Measurements from ENCODE around the gene EPX.
A peak's percentile ranks its signal among the peaks of the same experiment; 100 is the strongest.

EPX gene

GRCh38 chr17:58231641-58232040 is 39.1 kb downstream of the EPX start:
- DNase-seq: no peak

- DNase-seq: peak; percentile 70
Observed at GRCh38 chr17:58232707-58233156, 40.2 kb downstream of the EPX start.

DNA sequence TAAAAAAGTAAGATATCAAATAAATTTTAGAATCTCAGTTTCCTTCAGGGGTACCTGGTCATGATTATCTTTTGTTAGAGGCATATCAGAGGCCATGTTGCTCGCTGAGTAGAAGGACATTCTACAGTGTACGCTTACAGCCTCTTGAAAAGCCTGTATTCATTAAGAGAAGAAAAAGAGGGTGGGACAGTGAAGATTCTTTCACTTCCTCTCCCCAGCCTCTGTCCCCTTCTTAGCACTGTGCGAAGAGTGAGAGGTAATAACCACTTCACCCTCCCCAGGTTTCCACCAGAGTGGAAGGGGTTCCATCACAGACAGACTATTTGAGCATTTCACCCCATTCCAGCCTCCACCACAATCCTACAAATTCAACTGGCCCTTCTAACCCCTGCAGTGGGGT is 41.0 kb downstream of the EPX start:
- no peak for DNase-seq

DNA sequence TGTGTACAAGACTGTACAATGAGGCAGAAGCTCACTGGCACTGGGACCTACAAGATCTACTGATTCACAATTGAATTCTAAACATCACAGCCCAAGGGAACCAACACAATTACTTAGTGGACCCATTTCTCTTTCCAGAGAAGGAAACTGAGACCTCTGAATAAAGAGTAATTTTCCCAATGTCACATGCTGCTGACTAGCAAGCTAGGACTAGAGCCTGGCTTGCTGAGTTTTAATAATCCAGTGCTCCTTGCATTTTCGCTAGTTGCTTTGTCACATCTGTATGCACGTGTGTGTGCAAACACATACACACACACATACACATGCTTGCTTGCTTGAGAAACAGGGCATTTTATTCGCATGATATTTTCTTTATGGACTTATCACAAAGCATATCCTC is 42.0 kb downstream of the EPX start:
- DNase-seq: no peak

- no peak for DNase-seq
Observed at GRCh38 chr17:58235821-58236220, 43.3 kb downstream of the EPX start.

- no peak for DNase-seq
Observed at GRCh38 chr17:58236394-58236793, 43.9 kb downstream of the EPX start.

- no peak for DNase-seq
Observed at GRCh38 chr17:58238147-58238634, 45.7 kb downstream of the EPX start, which contains the start of gene LPO. TSS of gene LPO (plus strand) at chr17:58238584. CDS start at chr17:58242980, 4,396 bp downstream.

DNA sequence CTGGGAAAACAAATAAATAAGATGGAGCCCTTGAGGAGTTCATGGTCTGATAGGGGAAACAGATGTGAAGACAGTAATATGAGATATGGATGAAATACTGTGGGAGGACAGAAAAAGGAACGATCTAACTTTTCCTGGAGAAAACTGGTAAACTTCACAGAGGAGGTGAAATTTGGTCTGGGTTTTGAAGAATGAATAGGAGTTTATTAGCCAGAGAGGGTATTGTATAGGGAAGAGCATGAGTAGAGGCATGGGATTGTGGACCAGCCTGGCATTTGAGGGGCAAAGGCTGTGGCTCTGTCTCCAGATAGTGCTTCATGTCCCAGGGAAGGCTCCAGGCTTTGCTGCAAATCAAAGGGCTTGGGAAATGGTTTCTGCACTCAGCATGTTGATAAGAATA is 47.5 kb downstream of the EPX start:
- no peak for DNase-seq

- DNase-seq: no peak
Observed at GRCh38 chr17:58242171-58242784, 49.8 kb downstream of the EPX start.

- DNase-seq: no peak
Observed at GRCh38 chr17:58244963-58245362, 52.4 kb downstream of the EPX start.

DNA sequence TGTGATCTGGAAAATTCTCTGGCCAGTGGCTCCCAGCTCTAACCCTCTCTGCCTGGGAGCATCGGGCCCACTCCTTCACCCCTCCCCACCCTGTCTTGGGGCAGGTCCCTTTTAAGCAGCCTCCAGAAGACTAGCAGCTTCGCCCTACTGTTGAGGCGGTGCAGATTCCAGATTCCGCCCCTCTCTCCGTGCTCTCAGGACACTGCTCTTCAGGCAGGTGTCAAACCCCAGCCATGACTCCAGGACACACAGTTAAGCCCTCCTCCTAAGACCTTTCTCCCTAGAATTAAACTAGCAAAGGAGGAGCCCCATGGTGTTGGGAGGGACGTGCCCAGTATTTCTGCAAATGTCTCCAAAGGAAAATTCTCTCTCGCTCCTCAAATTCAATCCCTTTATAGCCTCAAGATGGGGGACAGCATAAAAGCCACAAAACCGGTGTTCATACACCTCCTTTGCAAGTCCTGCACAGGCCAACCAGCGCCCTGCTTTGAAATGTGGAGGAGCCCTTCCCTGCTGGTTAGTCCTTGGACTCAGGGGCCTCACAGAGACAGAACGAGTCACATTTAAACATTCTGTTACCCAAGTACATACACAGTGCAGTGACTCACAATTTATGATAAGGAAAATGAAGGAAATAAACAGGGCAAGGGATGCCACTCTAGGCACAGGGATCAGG is 53.0 kb downstream of the EPX start:
- no peak for DNase-seq

DNA sequence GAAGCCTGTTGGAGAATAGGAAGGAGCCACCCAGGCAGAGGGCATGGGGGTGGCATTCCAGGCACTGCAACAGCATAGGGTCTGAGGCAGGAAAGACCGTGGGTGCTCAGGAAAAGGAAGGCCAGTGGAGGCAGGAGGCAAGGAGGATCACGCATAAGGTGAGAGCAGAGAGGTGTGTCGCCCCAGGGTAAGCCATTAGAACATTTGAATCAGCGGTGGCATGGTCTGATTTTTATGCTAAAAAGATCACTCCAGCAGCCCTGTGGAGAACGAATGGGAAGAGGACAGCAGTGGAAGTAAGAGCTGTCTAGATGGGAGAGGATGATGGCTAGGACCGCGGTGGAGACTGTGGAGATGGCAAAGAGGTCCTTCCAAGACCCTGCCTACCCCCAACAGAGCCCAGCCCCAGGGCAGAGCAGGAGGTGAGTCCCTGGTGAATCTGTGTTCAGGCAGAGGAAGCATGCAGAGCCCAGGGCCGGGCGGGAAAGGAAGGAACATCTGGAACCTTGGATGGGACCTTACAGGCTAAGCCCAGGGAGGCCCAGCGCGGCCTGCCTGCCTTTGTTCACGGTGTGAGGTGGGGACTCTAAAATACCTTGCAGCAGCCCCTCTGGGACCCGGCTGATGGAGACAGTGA is 53.7 kb downstream of the EPX start:
- DNase-seq: no peak

DNA sequence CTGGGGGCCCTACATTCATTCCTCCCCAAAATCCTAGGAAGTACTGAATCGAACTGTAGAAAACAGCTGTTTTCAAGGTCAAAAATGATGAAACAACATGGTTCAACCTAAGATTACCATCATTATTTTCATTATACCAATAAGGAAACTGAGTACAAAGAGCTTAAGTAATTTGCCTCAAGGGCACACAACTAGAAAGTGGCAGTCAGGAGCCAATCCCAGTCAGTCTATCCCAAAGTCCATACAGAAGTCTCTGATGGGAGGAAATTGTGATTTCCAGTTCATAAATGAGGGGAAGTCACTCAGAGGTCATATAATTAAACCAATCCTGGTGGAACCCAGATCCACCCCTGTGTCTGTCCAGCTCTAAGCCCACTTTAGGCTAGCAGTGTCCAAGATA is 54.3 kb downstream of the EPX start:
- DNase-seq: no peak

DNA sequence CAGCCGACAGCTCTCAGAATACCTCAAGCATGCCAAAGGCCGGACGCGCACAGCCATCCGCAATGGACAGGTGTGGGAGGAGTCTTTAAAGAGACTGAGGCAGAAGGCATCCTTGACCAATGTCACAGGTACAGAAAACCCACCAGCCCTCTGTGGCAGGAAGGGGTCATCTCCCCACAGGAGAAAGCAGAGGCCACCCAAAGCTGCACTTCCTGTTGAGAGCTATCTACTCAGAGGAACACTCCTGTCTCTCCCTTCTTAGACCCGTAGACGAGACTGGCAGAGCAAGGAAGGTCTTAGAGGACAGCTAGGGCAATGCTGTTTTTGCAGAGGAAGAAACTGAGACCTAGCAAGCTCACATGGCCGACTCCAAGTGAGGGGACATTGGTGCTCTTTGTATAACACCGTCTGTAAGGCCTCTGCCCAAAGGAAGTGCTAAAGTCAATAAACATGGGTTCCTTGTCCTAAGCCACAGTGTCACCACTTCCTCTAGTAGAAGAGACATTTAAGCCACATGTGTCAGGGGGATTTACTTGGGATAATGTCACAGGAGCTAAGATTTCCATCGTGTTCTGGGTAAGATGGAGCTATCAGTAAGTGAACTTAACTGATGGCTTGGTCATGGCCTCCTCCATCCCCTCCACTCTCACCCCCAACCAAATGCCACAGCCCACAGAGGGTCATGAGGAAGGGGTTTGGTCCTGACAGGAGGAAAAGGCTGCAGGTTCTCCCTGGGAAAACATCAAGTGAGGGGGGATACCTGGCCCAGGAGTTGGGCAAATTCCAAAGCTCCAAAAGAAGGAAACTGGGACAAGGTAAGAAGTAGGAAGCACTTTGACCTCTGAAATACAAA is 55.2 kb downstream of the EPX start:
- no peak for DNase-seq

DNA sequence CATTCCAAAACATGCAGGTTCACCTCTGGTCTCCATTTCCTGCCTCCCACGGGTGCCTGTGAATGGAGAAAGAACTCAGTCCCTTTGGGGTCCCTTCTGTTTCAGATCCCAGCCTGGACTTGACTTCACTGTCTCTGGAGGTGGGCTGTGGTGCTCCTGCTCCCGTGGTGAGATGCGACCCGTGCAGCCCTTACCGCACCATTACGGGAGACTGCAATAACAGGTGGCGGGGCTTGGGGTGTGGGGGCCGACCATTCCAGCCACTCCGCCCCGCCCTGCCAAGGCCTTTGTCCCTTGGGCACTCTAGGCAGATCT is 56.4 kb downstream of the EPX start:
- no peak for DNase-seq

DNA sequence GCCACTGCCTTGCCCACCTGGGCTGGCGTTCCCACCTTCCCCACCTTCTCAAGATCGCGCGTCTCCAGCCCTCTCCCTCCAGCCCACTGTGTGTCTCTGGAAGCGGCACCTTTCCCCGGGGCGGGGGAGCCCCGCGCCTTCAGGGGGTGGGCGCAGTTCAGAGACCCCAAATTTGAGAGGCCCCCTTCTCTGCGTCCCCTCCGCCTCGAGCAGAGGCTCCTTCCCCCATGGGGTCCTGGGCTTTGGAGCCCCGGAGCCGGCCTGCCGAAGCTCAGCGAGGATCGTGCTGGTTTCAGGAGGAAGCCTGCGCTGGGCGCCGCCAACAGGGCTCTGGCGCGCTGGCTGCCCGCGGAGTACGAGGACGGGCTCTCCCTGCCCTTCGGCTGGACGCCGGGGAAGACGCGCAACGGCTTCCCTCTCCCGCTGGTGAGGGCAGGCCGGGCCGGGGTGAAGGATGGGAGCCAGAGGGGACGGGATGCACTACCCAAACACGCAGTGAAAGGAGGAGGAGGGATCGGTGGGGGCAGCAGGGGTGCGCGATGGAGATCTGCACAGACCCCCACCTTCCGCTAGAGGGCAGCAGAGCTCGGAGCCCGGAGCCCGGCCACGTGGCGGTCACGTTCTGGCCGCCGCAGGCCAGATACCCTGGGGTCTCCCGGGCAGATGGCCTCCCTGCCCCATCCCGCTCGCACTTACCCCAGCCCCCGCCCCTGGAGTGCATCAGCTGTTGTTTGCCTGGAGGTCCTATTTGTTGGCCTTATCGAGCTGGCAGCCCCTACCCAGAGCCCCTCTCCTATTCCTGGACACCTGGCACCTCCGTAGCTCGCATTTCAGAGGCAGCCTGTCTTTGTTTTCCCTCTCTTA is 57.0 kb downstream of the EPX start:
- DNase-seq: peak; percentile 65

- DNase-seq: no peak
Observed at GRCh38 chr17:58250344-58251011, 58.0 kb downstream of the EPX start.

DNA sequence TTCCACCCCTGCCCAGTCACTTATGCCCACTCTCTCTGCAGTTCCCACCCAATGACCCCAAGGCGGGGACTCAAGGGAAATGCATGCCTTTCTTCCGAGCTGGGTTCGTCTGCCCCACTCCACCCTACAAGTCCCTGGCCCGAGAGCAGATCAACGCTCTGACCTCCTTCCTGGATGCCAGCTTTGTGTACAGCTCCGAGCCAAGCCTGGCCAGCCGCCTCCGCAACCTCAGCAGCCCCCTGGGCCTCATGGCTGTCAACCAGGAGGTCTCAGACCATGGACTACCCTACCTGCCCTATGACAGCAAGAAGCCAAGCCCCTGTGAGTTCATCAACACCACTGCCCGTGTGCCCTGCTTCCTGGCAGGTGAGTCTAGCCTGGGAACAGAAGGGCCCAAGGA is 59.6 kb downstream of the EPX start:
- DNase-seq: no peak

- no peak for DNase-seq
Observed at GRCh38 chr17:58253082-58253481, 60.6 kb downstream of the EPX start.
